HG03565 (cell line): ENCODE data around the gene PLEKHF1.
"Not testable (repeated sequence)": the region's sequence is repeated elsewhere in the genome, so short reads cannot be mapped to it uniquely, and the experiment has no call there.

Experiments
- ATAC-seq: cut with Tn5 transposase; IDR thresholded peaks from one replicate; pipeline ENCODE4 v1.9.1; 2021; ENCODE audit warnings: mild to moderate bottlenecking, moderate library complexity; ENCODE audit not compliant: unreplicated experiment

PLEKHF1 gene

GRCh38 chr19:29665215-29665825 lies at the start of gene PLEKHF1:
PLEKHF1 (plus strand) TSS chr19:29665461; CDS start chr19:29673840, 8,379 bp downstream.
- peak; percentile 76 for ATAC-seq

GRCh38 chr19:29615891-29616425 lies 49.3 kb upstream of the PLEKHF1 start:
- ATAC-seq = no peak

GRCh38 chr19:29616541-29616940 lies 48.7 kb upstream of the PLEKHF1 start:
- ATAC-seq = no peak

- ATAC-seq = no peak
Observed at GRCh38 chr19:29617366-29618266, 47.6 kb upstream of the PLEKHF1 start.

GRCh38 chr19:29618434-29618833 lies 46.8 kb upstream of the PLEKHF1 start:
- no peak for ATAC-seq

- no peak for ATAC-seq
Observed at GRCh38 chr19:29618871-29619270, 46.4 kb upstream of the PLEKHF1 start.

- no peak for ATAC-seq
Observed at GRCh38 chr19:29620931-29621351, 44.3 kb upstream of the PLEKHF1 start.

- no peak for ATAC-seq
Observed at GRCh38 chr19:29622166-29623070, 42.8 kb upstream of the PLEKHF1 start.

GRCh38 chr19:29623726-29624488 lies 41.4 kb upstream of the PLEKHF1 start:
- no peak for ATAC-seq

GRCh38 chr19:29624489-29625185 lies 40.6 kb upstream of the PLEKHF1 start:
- ATAC-seq = no peak

GRCh38 chr19:29625186-29625651 lies 40.0 kb upstream of the PLEKHF1 start:
- ATAC-seq = no peak

GRCh38 chr19:29626386-29626785 lies 38.9 kb upstream of the PLEKHF1 start:
- no peak for ATAC-seq

GRCh38 chr19:29626832-29627231 lies 38.4 kb upstream of the PLEKHF1 start:
- ATAC-seq = not testable (repeated sequence)

- ATAC-seq = no peak
Observed at GRCh38 chr19:29628661-29629385, 36.4 kb upstream of the PLEKHF1 start.

- ATAC-seq = no peak
Observed at GRCh38 chr19:29629836-29630534, 35.3 kb upstream of the PLEKHF1 start.

- no peak for ATAC-seq
Observed at GRCh38 chr19:29630655-29631054, 34.6 kb upstream of the PLEKHF1 start.

GRCh38 chr19:29631450-29631849 lies 33.8 kb upstream of the PLEKHF1 start:
- no peak for ATAC-seq

GRCh38 chr19:29634002-29634401 lies 31.3 kb upstream of the PLEKHF1 start:
- ATAC-seq = no peak
